Measurements from ENCODE around the gene ZDHHC1. TPM values are rescaled to one million over a fixed set of nuclear protein-coding genes. Genes with fewer than 3 reads are reported as not detected.

The ZDHHC1 gene
- total and polyA plus RNA-seq, 12 donors = 1.3 to 30.0 (median 12.6) TPM

DNA sequence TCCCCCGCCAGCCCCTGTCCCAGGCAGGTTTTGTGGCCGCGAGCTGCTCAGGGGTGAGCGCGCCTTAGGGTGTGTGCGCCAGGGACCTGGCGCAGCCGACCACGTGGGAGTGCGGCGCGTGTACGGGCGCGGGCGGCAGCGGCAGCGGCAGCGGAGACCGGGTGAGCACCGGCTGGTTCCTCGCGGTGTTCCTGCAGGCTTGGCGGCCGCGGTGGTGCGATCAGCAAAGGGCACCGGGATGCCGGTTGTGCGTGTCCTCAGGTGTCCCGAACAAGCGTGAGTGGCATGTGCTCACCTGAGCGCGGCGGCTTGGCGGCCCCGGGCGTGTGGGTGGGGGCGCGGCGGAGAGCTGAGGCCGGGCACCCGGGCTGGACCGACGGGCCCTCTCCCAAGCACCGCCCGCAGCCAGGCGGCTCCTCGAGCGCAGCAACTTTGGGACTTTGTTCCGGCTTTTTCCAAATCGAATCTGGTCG lies 14.3 kb upstream of the ZDHHC1 start:
- Histone ChIP-seq H3K9me3 (replicated peaks in 1 of 3) (no peaks in the 10 kb centered on the region), H3K27me3 (peaks cover 3% of the 10 kb centered on the region), H3K36me3 (replicated peaks in 1 of 2) (no peaks in the 10 kb centered on the region), H3K27ac (peak overlapping the region in 3 of 5 donors; percentile 56 to 68 (median 64)), H3K4me1 (replicated peaks in 1 of 2) (peaks cover 12 to 26% of the 10 kb centered on the region in 2 donors), H3K4me3 (peak overlapping the region in 2 of 4 donors; percentile 11 to 62)
- TF ChIP-seq, protein P1, sequence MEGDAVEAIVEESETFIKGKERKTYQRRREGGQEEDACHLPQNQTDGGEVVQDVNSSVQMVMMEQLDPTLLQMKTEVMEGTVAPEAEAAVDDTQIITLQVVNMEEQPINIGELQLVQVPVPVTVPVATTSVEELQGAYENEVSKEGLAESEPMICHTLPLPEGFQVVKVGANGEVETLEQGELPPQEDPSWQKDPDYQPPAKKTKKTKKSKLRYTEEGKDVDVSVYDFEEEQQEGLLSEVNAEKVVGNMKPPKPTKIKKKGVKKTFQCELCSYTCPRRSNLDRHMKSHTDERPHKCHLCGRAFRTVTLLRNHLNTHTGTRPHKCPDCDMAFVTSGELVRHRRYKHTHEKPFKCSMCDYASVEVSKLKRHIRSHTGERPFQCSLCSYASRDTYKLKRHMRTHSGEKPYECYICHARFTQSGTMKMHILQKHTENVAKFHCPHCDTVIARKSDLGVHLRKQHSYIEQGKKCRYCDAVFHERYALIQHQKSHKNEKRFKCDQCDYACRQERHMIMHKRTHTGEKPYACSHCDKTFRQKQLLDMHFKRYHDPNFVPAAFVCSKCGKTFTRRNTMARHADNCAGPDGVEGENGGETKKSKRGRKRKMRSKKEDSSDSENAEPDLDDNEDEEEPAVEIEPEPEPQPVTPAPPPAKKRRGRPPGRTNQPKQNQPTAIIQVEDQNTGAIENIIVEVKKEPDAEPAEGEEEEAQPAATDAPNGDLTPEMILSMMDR (IDR thresholded peaks at IDR 0.05) = no peak
- no peak for TF ChIP-seq POLR2A (IDR thresholded peaks at IDR 0.05)
- DNase-seq = peak in 4 of 7 donors; percentile 38 to 56 (median 50)
- 0 to 15% (median 1%) methylated on average over 1 to 53 of the region's 53 CpGs for WGBS, 4 donors
- intact Hi-C loops (cut with DNase I) = no loop called here

DNA sequence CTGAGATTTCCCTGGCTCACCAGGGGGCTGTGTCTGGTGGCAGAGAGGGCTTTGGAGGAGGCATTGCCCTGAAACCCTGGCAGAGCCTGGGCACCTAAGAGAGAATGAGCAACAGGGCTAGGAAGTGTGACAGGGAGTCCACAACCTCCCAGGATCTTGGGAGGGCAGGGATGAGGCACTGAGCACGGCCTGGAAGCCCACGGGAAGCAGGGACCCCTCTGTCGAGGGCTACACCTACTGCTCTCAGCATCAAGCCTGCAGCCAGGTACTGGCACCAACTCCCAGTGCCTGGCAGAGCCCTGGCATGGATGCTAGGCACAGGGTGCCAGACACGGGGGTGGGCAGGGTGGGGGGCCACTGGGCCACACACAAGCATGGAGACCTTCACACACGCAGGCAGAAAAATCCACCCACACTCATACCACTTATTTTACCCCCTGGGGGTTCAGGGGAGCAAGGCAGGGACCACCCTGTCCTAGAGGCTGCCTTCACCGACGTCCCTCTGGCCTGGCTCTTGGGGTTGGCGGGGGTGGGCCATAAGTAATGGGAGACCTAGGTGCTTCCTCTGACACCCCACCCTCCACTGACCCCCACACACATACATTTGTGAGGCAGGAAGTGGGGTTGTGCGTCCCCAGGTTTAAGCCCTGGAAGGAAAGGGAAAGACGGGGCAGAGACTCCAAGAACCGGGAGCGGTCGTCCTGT lies 13.7 kb upstream of the ZDHHC1 start:
- no peak for TF ChIP-seq POLR2A (IDR thresholded peaks at IDR 0.05)
- TF ChIP-seq, protein P1 (IDR thresholded peaks at IDR 0.05) = no peak
- peaks cover 3% of the 10 kb centered on the region for H3K27me3 ChIP-seq
- no peak for DNase-seq
- peak overlapping the region in 1 of 4 donors; percentile 62 for H3K4me3 ChIP-seq
- 38 to 49% (median 42%) methylated on average over 9 to 13 of the region's 13 CpGs for WGBS, 4 donors
- intact Hi-C loops (cut with DNase I) = loop anchor here (2.0 kb wide), 2 partner anchors 37 to 39 kb away; no protein-coding TSS in a partner anchor
- H3K9me3 ChIP-seq (replicated peaks in 1 of 3) = no peaks in the 10 kb centered on the region
- H3K36me3 ChIP-seq (replicated peaks in 1 of 2) = no peaks in the 10 kb centered on the region
- H3K4me1 ChIP-seq (replicated peaks in 1 of 2) = peaks cover 12 to 26% of the 10 kb centered on the region in 2 donors
- H3K27ac ChIP-seq = no peak overlapping the region

DNA sequence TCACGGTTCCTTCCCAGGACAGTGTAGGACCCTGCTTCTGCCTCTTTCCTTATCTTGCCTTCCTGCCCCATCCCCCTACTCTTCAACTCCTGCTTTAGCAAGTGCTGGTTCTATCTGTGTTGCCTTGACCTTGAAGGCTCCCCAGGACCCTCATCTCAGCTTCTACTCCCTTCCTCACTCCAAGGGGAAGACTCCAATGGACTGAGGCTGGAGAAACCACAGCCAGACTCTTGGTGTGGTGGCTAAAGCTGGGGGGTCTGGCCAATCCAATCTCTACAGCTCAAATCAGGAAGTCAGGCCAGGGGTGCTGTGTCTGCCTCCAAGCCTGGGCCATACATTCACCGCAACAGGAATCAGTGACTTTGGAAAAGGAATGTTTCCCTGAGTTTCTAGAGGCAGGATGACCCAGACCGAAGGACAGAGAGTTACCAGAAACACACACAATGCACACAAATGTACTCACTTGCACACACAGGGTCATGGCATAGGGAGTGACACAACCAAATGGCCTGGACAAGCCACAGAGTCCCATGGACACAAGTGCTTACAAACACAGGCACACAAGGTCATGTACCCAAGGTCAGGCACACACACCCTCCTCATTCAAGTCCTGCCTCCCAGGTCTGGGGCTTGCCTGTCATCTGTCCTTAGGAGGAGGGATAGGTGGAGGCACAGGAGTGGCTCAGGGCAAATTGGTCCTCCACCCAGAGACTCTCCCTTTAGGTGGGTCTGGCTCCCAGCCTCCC lies 12.9 kb upstream of the ZDHHC1 start:
- no peak overlapping the region for H3K4me3 ChIP-seq
- TF ChIP-seq POLR2A (IDR thresholded peaks at IDR 0.05) = no peak
- TF ChIP-seq, protein P1 (IDR thresholded peaks at IDR 0.05) = no peak
- H3K36me3 ChIP-seq (replicated peaks in 1 of 2) = no peaks in the 10 kb centered on the region
- peaks cover 3% of the 10 kb centered on the region for H3K27me3 ChIP-seq
- no peaks in the 10 kb centered on the region for H3K9me3 ChIP-seq (replicated peaks in 1 of 3)
- no peak overlapping the region for H3K27ac ChIP-seq
- intact Hi-C loops (cut with DNase I) = loop anchor here (2.0 kb wide), 2 partner anchors 38 to 40 kb away; no protein-coding TSS in a partner anchor
- WGBS, 4 donors = 91 to 94% (median 93%) methylated on average over 3 of the region's 3 CpGs
- DNase-seq = no peak
- peaks cover 12 to 26% of the 10 kb centered on the region in 2 donors for H3K4me1 ChIP-seq (replicated peaks in 1 of 2)

DNA sequence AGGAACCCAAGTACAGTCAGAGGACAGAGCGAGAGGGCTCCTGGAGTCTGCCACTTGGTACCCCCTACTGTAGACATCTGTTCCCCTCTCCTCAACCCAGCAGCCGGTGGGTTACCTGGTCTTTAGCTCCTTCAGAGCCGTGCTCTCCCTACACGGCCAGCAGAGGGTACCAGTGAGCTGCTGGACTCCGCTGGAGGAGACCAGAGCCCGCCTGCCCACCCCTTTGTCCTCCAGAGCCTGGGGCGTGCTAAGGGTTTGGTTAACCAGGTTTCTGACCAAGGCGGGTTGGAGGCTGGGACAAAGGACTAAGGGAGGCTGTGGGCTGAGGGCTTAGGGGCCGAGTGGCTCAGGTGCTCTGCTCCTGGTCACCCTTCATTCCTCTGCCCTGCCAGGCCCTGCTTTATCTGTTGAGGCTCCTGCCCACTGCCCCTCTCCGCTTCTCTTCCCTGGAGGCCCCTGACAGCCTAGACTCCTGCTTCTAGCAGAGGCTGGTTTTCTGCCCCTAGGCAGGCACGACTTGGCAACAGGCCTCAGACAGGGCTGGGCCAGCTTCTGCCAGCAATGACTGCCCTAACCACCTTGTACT lies 12.0 kb upstream of the ZDHHC1 start:
- H3K9me3 ChIP-seq (replicated peaks in 1 of 3) = no peaks in the 10 kb centered on the region
- 18 to 28% (median 20%) methylated on average over 10 to 11 of the region's 11 CpGs for WGBS, 4 donors
- peak; percentile 63 to 87 (median 83) for DNase-seq
- peaks cover 3% of the 10 kb centered on the region for H3K27me3 ChIP-seq
- no peak overlapping the region for H3K4me3 ChIP-seq
- H3K4me1 ChIP-seq (replicated peaks in 1 of 2) = peaks cover 12 to 26% of the 10 kb centered on the region in 2 donors
- no peak overlapping the region for H3K27ac ChIP-seq
- intact Hi-C loops (cut with DNase I) = loop anchor here (2.0 kb wide), 2 partner anchors 39 to 41 kb away; no protein-coding TSS in a partner anchor
- TF ChIP-seq POLR2A (IDR thresholded peaks at IDR 0.05) = no peak
- TF ChIP-seq, protein P1 (IDR thresholded peaks at IDR 0.05) = peak; percentile 77 to 94 (median 86)
- no peaks in the 10 kb centered on the region for H3K36me3 ChIP-seq (replicated peaks in 1 of 2)
